ENCODE results near the gene PPA2.
"Not testable (repeated sequence)": the region's sequence is repeated elsewhere in the genome, so short reads cannot be mapped to it uniquely, and the experiment has no call there.

The PPA2 gene

DNA sequence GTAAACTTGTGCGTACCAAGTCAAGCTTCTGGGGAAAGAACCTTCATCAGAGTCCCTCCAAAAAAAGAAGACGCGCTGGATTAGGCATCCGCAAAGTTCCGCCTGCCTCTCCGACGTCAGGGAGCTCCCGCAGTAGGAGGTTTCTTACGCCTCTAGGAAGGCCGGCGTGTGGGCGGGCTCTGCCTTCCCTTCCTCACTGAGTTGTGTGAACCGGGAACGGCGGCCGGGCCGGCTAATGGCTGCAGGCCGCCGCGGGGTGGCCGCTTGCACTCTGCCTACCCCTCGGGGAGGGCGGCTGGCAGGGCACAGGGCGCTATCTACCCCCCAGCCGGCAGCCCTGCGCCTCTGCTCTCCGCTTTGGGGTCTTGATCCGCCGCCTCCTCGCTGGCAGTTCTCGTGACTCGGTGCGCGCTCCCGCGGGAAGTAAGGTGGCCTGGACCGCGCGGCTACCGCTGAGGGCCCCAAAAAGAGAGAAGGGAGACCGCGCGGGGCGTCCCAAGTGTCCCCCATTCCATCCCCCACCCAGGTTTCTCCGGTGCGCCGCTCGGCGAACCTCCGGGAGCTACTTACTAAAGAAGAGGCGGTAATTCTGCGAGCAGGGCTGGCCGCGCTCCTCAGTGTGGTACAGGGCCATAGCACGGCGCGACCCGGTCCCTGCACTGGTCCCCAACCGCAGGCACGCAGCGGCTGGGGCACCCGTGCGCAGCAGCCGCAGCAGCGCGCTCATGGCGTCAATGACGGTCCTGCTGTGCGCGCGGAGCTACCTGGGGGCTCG is at the start of gene PPA2:
PPA2 (minus strand) TSS at position 739 of the 775 bp plus-strand sequence; CDS start at position 727, 12 bp downstream.
- DNase-seq: peak; percentile 86

DNA sequence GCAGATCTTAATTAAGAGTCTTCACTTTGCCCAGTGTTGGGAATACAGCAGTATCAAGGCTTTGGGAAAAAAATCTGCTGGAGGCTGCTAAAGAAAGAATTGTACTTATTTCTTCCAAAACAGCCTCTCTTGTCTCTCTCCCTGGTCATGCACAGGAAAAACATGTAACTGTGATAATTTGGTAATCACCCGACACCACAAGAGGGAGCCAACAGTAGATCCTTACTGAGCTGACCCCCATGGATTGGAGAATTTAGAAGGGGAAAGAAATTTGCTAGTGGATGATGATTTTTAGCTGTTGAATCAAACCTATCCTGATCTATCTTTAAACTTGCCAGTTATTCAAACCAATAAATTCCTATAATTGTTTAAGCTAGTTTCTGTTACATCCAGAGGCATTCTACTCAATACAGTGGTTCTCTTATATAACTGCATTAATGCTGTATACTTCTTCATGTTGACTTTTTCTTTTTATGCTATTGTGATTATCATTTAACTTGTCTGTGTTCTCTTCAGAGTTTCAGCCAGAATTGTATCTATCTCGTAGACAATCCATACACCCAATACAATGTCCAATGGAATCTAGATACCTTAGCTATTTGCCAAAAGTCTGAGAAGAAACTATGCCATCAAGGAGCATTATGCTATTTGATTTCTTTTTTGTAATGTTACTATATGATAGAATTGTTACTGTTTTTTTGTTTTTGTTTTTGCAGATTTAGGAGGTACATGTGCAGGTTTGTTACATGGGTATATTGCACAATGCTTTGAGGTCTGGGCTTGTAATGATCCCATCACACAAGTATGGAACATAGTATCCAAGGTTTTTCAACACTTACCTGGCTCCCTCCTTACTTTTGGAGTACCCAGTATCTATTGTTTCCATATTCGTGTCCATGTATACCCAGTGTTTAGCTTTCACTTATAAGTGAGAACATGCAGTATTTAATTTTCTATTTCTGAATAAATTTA is 47.2 kb upstream of the PPA2 start:
- no peak for DNase-seq

DNA sequence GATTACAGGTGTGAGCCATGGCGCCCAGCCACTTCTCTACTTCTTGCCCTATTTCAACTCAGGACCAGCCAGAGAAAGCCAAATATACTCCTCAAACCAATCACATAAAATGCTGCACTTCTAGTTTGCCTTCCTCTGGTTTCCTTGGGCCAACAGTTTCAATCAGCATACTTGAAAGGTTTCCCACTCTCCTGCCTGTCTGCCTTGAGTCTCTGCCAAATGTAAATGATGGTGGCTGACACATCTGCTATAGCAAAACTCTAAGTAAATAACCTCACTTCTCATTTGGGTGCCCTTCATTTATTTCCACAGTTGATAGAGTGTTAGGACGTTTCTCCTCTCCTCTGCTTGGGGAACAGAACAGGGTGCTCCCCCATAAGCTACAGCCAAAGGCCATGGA is 36.4 kb upstream of the PPA2 start:
- DNase-seq: no peak

DNA sequence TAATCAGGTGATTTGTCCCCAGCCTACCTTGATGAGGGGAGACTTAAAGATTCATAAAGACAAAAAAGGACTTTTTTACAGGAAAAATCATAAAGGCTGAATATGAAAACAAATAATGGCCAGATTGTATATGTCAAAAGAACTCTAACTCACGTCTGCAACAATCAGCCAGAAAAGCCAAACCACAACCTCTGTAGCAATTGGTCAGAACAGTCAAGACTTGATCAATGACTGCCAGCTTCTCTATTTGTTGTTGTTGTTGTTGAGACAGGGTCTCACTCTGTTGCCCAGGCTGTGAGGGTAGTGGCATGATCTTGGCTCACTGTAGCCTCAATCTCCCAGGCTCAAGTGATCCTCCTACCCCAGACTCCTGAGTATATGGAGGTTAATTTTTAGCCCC is 35.9 kb upstream of the PPA2 start:
- no peak for DNase-seq

DNA sequence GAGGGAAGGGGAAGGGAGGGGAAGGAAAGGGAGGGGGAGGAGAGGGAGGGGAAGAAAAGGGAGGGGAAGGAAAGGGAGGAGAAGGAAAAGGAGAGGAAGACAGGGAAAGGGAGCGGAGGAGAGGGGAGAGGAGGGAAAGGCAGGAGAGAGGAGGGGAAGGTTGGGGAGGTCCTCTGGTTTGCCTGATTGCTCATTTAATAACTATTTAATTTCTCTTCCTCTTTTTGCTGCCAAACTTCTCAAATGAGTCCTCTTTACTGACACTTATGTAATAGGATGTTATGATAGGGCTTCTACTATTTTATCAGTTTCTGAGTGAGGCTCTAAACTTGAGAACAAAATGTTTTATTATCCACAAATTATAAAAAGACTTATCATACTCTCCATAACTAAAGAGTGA is 35.4 kb upstream of the PPA2 start:
- peak; percentile 69 for DNase-seq

DNA sequence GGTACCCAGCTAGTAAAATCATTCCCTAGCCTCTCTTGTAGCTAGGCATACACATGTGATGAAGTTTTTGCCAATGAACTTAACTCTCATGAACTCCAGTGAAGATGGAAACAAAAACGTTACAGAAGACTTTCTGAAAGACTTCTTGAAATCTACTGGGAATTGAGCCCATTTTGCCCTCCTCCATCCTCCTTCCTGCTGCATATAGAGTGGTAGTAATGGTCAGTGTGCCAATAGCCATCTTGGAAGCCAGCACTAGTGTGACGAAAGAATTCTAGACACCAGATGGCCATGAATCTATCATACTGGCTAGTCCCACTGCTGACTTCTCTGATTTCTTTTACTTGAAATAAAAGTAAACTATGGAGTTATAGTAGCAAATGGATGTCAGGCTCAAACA is 30.9 kb upstream of the PPA2 start:
- DNase-seq: no peak

DNA sequence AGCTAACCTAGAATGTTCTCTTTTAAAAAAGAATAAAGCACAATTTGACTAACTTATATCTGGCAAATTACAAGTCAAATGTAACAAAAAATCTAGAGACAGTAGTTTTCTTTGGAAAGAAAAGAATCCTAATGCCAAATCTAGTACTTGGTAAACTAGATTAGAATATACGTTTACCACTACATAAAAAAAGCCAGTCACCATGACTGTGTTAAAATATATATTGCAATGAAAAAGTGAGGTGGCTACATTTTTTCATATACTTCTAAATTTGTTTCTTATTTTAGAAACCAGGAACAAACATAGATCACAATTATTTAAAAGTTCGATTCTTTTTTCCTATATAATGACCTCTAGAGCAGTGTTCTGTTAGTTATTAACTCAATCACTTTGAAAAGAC is 29.6 kb upstream of the PPA2 start:
- DNase-seq: no peak

DNA sequence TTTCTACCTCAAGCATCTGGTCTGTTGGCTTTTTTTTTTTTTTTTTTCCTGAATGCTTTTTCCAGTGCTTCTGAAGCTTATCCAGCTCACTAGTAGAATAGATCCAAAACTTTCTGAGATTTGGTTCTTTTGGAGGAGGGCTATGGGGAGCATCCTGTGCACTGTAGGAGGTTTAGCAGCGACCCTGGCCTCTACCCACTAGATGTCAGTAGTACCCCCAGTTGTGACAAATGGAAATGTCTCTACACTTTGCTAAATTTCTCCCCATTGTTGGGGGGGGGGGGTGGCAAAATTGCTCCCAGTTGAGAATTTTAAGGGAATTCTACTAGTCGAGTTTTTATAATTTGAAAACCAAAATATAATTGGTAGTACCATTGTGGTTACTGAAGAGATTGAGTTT is 23.0 kb upstream of the PPA2 start:
- no peak for DNase-seq

DNA sequence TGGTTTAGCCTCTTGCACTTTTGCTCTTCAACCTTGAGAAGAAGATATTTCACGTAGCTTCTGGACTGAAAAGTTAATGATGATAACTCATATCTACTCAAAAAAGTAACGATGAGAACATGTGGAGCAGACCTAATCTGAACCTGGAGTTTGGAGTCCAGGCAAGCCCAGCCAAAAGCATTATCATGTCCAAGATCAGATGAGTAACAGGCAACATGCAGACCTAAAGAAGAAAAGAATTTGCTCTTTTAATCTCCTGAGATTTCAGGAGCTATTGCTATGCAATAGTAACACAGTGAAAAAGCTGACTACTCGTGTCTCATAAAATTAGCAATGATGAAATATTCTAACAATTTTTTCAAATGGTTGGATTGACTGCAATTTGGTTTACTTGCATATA is 21.8 kb upstream of the PPA2 start:
- no peak for DNase-seq

DNA sequence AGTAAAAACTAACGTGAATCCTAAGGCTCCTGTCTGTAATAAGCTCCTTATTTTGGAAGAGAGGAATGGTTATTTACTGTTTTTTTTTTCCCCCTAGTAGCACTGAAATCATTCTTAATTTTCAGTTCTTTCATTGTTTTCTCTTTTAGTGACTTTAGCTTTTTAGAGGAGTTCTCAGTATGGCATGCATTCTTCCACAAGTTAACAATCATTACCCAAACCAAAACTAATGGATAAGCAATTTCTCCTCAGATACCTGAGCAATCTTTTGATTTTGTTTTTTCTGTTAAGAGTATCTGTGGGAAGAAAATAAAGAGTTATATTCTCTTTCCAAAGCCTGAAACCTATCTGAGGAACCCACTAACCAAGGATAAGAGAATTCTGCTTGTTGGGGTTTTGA is 16.7 kb upstream of the PPA2 start:
- no peak for DNase-seq

DNA sequence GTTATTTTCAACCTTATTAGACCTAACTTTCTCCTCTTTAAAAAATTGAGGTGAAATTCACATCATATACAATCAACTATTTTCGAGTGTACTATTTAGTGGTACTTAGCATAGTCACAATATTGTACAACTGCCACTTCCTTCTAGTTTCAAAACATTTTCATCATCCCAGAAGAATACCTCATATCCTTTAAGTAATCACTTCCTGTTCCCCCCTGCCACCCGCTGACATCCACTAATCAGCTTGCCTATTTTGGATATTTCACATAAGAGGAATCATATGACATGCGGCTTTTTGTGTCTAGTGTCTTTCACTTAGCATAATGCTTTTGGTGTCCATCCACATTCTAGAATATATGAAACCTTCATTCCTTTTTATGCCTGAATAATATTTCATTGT is 10.0 kb upstream of the PPA2 start:
- DNase-seq: peak; percentile 78

DNA sequence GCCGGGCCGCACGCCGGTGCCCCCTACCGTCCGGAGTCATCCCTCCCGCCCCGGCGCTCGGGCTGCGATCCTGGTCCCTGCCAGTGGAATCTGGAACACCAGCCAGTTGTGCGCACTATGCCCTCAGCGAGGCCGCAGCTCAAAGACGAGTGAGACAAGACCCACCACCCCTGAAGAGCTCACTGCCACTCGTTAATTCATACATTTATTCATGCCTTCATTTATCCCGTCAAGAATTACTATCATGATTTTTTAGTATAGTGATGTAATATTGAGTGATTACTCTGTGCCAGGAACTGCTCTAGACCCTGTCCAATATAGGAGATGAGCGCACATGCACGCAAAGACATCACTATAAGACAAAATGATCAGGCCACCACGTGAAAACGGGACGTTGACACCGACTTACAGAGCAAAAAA is 247 bp upstream of the PPA2 start:
- no peak for DNase-seq

DNA sequence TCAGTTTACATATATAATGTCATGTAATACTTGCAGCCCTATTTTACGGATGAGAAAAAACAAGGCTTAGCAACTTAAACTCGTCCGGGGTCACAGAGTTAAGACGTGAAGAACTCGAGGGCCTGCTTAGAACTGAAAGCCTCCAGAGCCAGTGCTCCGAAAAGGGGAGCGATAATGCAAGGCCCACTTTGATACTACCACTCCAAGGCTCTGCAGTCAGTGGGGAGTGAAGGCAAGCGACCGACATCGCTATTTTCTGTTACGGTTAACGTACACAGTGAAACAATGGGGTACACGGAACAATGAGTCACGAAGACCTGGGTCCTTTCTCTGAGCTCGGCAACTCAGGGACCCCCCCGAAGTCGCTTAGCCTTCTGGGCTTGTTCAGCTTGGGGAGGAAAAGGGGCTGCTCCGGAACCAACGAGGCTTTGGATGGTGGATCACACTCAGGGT is 965 bp downstream of the PPA2 start:
- no peak for DNase-seq

DNA sequence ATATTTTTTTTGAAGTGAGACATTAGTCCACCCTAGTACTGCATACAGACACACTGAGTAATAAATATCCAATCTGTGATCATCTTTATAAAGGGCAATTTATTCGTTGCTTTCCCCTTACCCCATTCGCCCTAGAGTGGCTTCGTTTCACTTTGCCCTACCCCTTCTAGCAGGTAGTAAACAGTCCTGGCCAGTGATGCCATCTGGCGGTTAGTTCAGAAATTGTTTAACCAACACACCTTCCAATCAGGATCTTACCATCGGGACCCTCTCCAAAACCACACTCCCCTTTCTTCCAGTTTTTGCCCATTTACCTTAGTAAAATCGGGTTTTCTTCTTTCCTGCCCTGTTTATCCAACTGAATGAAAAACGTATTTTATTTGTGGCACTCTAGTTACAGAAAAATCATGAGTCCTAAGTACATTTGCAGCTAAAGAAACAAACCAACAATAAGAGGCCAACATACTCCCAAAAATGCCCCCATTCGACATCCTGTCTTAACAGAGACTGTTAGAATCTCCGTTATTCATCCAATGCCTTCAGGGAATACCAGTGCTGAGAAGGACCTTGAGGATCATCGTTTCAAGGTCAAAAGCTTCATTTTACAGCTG is 2.2 kb downstream of the PPA2 start:
- DNase-seq: peak; percentile 61

DNA sequence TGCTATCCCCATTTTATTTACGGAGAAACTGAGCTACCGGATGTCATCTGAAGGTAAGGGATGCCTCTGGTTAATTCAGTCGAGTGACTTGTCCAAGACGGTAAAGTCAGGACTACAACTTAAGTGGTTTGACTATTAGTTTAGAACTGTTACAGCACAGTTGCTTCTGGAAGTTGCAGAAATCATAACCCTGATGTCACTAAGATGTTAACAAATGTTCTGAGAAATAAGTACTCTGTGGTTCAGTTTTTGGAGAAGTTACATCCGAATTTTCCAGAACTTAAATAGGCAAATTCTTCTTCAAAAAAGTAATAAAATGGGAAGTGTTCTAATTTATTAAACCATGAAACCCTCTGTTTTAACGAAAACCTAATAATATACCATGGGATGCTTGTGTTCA is 3.1 kb downstream of the PPA2 start:
- DNase-seq: peak; percentile 54

DNA sequence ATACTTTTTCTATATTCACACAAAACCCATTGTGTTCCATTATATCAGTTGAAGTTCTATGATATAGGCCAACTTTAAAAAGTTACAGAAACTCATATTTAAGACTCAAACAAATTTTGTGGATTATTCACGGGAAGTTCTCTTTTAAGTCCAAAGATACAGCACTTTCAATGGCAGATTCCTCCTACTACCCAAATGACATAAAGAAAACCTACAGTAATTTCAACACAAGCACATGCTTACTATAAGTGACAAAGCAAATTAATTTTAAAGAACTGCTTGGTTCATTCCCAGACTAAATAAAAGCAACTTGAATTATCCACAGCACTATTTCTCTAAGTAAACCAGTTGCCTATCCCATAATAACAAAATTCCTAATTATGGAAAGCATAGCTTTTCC is 4.1 kb downstream of the PPA2 start:
- DNase-seq: no peak

DNA sequence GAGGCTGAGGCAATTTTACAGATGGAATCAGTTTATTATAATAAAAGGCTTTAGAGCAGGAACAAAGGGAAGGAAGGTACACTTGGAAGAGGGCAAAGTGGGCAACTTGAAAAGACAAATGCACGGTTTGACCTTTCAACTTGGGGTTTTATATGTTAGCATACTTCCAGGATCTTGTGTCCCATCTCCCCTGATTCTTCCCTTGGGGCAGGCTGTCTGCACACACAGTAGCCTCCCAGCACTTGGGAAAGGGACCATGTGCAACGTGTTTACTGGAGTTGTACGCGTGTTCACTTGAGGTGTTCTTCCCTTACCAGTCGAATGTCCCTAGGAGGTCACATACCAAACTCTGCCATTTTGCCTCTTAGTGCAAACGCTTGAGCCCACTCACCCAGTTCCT is 7.3 kb downstream of the PPA2 start:
- no peak for DNase-seq

DNA sequence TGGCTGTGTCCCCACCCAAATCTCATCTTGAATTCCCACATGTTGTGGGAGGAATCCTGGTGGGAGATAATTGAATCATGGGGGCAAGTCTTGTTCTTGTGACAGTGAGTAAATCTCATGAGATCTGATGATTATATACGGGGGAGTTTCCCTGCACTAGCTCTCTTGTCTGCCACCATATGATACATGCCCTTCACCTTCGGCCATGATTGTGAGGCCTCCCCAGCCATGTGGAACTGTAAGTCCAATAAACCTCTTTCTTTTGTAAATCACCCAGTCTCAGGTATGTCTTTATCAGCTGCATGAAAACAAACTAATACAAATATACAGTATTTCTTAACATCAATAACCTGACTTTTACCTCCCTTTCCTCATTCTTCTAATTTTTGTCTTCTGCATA is 9.3 kb downstream of the PPA2 start:
- not testable (repeated sequence) for DNase-seq

DNA sequence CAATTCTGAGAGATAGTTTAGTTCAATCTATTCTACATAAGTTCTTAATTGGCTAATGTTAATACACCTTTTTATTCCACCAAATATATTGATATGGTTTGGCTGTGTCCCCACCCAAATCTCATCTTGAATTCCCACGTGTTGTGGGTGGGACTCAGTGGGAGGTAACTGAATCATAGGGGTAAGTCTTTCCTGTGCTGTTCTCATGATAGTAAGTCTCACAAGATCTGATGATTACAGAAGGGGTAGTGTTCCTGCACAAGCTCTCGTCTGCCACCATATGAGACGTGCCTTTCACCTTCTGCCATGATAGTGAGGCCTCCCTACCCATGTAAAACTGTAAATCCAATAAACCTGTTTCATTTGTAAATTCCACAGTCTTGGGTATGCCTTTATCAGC is 11.3 kb downstream of the PPA2 start:
- no peak for DNase-seq

DNA sequence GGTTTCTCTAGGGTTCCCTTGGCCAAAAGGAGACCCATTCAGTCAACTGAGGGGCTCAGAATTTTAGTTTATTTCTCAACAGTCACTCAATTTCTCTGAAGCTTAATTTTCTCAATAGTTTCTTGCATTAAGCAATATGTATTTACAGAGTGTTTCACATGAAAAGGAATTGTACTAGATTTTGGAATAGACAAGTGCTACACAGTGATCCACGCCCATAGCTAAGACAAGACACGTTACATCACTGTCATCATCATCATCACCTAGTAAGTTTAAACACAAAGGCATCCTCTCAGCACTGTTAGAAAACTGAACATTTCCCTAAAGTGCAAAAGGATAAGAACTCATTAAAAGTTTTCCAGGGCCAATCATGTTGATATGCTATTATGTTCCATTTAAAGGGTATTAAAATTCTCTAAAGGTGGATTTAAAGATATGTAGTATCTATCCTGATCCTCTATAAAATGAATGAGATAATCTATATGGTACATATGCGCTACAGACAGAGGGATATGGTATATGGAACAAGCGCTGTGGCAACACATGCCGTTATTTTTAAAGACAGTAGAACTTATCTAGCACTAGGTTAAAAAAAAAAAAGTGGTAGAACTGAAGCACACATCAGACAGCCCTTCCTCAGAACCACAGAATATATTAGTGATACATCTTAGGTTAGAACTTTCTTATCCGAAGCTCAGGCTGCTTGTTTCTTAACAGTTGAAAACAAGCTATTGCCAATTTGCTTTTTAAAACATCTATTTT is 12.1 kb downstream of the PPA2 start:
- DNase-seq: peak; percentile 80

DNA sequence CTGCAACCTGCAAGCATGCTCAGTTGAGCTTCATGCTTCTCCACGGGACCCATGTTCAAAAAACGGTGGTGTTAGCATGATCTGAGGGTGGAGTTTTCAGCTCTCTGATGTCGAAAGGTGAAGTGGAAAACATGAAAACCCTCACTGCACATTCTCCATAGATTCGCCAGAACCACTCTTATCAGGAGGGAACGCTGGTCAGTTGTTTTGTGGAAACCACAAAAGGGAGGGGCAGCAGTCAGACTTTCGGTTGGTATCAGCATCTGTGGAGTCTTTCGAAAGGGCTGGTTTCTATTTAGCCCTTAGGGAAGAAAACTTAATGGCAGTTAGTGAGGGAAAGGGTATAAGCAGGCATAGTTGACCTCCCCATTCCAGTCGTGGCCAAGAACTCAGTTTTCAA is 12.6 kb downstream of the PPA2 start:
- peak; percentile 94 for DNase-seq

DNA sequence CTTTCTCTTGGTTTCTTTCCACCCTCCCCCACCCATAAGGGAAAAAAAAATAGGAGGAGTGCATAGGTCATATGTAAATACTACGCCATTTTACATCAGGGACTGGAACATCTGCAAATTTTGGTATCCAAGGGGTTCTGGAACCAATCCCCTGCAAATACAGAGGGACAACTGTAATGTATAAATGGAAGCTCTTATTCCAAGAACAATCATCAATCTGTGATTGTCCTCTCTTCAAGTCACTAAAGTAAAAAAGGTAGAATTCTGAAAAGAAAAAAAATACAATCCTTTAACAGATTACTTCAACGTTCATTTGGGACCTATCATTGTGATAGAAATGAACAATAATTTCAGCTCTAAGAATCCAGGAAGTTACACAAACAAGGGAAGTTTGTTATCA is 13.6 kb downstream of the PPA2 start:
- no peak for DNase-seq

DNA sequence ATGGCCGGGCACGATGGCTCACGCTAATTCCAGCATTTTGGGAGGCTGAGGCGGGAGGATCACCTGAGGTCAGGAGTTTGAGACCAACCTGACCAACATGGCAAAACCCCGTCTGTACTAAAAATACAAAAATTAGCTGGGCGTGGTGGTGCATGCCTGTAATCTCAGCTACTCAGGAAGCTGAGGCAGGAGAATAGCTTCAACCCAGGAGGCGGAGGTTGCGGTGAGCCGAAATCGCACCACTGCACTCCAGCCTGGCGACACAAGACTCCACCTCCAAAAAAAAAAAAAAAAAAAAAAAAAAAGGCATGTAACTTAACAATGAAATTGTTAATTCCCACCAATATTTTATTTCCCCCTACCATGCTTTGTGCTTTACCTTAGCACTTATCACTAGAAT is 15.3 kb downstream of the PPA2 start:
- not testable (repeated sequence) for DNase-seq

Data from MV-4-11 (cell line).